ENCODE results near the gene MEIOB. TPM values are rescaled to one million over a fixed set of nuclear protein-coding genes. Genes with fewer than 3 reads are reported as not detected.
"Not testable (repeated sequence)": the region's sequence is repeated elsewhere in the genome, so short reads cannot be mapped to it uniquely, and the experiment has no call there.

Gene MEIOB
- total RNA-seq, 1 experiment from 2014 or later = not detected

DNA sequence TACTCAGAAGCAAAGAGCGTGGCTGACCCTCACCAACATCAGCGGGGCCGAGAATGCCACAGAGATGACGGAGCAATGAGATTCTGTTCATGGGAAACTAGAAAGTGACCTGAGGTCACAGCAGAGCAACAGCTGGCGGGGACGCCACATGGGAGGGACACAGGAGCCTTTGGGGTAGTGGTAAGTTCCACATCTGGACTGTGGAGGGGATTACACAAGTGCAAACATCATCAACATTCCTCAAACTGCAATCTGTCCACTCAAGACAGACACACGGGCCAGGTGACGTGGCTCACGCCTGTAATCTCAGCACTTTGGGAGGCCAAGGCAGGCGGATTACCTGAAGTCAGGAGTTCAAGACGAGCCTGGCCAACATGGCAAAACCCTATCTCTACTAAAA lies 56.5 kb downstream of the MEIOB start:
- DNase-seq (ENCODE audit: low spot score) = no peak

DNA sequence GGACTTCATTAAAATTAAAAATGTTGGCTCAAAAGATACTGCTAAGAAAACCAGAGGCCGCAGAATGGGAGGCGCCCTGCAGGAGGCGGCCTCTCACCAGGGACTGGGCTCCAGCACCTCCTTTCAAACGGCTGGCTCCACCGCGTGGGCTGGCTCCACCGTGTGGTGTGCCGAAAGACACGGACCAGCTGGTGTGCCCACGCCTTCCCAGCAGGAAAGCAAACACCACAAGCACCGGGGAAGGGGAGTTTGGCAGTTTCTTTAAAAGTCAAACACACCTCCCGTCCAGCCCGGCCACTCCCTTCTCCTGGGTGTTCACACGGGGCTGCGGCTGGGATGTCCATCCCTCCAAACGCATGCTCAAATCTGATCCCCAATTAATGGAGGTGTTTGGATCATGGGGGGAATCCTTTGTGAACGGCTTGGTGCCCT lies 59.2 kb downstream of the MEIOB start:
- peak; percentile 75 for DNase-seq (ENCODE audit: low spot score)

DNA sequence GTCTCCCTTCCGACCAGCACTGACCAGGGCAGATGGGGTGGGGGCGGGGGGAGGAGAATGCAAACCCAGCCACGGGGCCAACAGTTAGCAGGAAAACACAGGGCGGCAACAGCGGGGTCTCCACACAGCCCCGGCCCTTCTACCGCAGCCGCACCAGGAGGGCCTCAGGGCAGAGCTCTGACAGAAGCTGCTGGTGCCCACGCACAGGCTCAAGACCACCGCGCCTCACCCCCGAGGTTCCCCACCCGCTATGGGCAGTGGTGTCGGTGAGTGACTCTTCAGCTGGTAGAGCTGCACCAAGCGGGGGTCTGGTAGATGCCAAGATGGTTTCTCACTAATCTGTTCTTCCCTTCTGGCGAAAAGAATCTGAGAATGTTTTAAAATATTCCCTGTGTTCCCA lies 61.4 kb downstream of the MEIOB start:
- DNase-seq (ENCODE audit: low spot score) = no peak

DNA sequence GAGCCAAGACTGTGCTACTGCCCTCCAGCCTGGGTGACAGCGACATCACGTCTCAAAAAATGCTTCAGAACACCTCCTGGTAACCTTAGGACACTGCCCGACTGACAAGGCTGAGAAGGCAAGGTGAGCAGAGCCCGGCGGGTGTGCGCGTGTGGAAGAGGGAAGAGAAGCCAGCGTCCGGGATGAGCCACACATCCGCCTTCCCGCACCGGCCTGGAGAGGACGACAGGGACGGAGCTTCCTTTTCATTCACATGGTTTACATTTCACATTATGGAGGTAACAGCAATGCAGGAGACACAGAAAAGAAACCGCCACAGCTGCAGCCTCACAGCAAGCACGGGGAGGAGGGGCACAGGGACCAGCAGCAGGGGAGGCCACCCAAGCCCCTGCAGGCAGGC lies 61.9 kb downstream of the MEIOB start:
- no peak for DNase-seq (ENCODE audit: low spot score)

- DNase-seq (ENCODE audit: low spot score) = peak; percentile 4
Measured at GRCh38 chr16:1809281-1809801, 62.6 kb downstream of the MEIOB start.

DNA sequence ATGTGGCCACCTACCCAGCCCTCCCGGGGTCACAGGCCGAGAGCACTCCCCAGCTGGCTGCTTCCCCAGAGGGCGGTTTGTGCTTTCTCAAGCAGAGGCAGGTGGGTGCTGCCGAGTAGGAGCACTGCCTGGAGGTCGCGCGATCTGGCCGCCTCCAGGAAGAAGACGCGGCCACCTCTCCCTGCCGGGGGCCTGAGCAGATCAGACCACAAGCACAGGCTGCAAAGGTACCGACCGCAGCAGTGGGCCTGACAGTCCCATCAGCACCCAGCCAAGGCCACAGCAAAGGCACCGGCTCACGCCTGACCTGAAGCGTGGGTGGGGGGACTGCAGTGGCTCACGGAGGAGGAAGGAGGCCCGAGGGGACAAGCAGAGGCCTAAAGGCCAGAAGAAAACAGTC lies 63.3 kb downstream of the MEIOB start:
- DNase-seq (ENCODE audit: low spot score) = no peak

DNA sequence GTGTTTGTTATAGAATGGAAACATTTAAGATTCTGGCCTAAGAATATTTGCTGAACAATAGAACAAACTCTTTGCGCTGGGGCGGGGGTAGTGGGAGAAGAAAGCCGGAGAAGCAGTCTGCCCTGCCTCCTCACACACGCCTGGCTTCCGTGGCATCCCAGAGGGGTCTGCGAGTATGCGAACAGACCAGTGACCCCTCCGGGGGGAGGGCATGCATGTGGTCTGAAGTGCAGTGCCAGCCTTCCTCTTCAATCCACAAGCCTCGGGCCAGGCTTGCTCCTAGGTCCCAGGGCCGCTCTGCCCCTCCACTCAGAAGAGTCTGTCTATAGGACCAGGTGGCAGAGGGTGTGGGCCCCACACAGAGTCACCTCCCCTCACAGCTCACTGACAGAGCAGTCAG lies 64.3 kb downstream of the MEIOB start:
- no peak for DNase-seq (ENCODE audit: low spot score)

DNA sequence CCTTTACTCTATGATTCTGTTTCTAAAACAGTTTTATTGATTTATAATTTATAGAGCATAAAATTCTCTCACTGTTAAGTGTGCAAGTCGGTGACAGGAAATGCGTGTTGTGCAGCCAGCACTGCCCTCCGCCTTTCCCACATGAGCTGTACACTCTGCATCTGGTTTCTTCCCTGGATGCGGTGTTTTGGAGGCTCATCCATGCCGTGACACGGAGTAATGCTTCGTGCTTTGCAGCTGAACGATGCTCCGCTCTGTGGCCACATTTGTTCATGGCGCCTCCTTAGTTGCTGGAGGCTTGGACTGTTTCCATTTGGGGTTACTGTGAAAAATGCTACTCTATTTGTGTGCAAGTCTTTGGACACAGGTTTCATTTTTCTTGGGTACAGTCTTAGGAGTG lies 71.3 kb downstream of the MEIOB start:
- no peak for DNase-seq (ENCODE audit: low spot score)

GRCh38 chr16:1799263-1799662 lies 72.7 kb downstream of the MEIOB start:
- DNase-seq (ENCODE audit: low spot score) = not testable (repeated sequence)

DNA sequence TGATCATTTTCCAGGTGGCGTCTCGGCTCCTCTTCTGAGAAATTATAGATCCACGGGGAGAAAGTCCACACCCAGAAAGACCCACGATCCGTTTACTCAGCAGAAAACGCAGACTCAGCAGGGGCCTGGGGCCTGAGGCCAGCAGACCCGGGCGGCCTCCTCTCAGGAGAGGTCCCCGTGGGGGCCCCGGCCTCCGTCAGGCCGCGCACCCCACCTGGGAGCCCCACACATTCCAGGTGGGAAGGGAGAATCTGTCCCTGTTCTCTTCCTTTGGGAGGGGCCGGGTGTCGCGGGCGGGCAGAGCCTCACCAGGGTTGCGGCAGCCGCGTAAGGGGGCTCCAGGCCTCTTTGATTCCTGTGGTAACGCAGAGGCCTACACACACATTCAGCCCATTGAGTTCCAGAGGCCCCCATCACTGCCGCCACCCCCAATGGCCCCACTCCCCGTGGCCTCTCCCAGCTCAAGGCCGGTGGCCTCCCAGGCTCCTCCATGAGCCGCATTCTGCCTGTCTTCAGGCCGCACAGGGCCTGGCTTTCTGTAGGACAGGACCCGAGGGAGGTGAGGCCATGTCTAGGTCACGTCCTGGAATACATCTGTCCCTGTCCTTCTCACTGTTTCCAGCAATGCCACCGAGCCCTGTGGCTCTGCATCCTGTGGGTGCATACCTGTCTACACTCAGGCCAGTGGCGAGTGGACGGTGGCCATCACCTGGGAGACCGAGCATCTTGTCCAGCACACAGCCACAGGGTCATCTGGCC lies 76.9 kb downstream of the MEIOB start:
- no peak for DNase-seq (ENCODE audit: low spot score)

DNA sequence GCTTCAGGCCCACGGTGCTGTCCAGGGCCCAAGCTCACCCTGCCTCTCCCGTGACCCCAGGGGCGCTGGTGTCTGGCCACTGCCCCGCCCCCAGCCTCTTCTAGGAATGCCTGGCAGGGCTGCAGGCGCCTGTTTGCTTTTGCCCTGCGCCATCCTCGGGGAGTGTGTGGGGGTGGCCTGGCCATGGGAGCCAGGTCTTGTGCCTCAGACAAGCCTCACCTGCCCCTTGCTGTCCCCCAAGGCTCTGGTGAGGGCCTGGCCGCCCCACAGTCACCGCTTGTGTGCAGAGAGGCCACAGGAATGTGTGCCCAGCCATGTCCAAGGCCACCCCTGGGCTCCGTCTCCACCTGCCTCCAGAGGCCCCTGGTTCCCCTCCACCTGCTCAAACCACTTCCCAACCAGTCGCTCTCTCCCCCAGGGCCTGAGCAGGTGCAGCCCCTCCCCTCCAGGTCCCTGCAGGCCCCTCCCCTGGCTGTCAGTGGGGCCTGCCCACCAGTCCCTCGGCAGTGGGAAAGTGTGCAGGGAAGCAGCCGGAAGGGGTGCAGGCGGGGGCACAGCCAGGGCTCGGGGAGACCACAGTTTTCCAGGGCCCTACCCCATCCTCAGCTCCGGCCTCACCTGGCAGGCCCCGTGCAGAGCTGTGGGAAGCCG lies 77.6 kb downstream of the MEIOB start:
- no peak for DNase-seq (ENCODE audit: low spot score)

GRCh38 chr16:1793578-1794220 lies 78.3 kb downstream of the MEIOB start, which contains the start of gene IGFALS:
Gene IGFALS, minus strand, starts transcription at chr16:1793705. Its CDS starts 53 bp downstream, at chr16:1793652.
- no peak for DNase-seq (ENCODE audit: low spot score)

DNA sequence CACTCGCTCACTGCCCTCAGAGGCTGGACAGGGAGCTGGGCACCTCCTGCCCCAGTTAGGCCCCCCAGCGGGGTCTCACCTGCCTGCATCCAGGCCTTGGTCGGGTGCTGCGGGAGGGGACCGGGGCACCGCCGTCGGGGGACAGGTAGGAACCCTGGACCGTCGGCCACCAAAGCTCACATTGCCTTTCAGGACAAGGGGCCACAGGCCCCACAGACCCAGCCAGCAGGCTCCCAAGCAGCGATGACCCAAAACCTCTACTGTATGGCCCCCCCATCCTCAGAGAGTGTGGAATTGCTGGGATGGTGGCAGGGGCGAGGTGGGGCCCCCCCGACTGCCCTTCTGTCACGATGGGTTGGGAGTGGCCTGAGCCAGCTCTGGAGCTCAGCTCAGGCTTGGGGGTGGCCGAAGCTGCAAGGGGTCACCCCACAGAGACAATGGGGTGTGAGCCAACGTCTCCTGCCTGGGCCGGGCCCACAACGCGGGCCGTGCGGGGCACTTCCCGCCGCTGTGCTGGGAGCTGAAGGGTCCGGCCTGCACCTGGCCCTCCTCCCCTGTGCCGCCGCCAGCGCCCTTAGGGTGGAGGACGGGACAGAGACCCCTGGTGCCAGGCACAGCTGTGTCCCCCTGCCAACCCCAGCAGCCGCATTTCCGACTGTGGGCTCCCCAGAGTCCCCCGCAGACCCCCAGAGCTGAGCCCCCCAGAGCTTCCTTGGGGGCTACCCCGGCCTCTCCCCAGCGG lies 79.0 kb downstream of the MEIOB start:
- no peak for DNase-seq (ENCODE audit: low spot score)

DNA sequence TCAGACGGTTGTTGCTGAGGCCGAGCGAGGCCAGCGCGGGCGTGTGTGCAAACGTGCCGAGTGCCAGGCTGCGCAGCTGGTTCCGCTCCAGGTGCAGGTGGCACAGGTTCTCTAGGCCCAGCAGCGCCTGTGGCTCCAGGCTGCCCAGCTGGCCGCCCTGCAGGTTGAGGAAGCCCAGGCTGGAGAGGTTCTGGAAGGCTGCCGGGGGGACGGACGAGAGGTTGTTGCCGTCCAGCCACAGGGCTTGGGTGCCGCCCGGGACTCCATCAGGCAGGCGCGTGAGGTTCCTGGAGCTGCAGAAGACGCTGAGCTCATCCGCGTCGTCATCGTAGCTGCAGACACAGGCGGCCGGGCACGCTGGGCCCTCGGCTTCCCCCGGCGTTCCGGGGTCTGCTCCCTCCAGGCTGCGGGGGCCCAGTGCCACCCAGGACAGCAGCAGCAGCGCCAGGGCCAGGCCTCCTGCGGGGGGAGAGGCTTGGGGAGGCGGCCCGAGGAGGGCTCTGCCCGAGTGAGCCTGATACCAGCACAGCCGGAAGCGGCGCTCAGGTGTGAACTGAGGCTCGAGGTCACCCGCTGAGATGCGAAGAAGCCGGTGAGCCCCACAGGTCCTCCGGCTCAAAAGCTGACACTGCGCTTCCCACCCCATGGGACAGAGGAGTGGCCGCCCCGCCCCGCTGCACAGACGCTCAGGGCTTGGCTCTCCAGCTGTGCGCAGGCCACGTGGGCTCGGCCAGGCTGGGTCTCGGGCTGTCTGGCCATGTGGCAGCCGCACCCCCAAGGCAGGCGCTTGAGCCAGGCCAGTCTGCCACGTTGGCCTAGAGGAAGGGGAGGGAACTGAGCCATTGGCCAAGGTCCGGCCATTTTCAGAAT lies 79.8 kb downstream of the MEIOB start:
- no peak for DNase-seq (ENCODE audit: low spot score)

GRCh38 chr16:1791256-1791942 lies 80.6 kb downstream of the MEIOB start:
- no peak for DNase-seq (ENCODE audit: low spot score)

- no peak for DNase-seq (ENCODE audit: low spot score)
Measured at GRCh38 chr16:1790611-1791255, 81.2 kb downstream of the MEIOB start.

GRCh38 chr16:1790261-1790610 lies 81.7 kb downstream of the MEIOB start:
- DNase-seq (ENCODE audit: low spot score) = no peak

GRCh38 chr16:1789643-1790045 lies 82.3 kb downstream of the MEIOB start:
- DNase-seq (ENCODE audit: low spot score) = no peak

GRCh38 chr16:1788708-1789100 lies 83.3 kb downstream of the MEIOB start:
- DNase-seq (ENCODE audit: low spot score) = no peak

Data from HT-29 (cell line).